ENCODE measurements around the gene ALDH18A1.
"Not testable (repeated sequence)": the region's sequence is repeated elsewhere in the genome, so short reads cannot be mapped to it uniquely, and the experiment has no call there.

Gene ALDH18A1

GRCh38 chr10:95650232-95650631, 6.3 kb downstream of the ALDH18A1 start:
- no peak for DNase-seq

- no peak for DNase-seq
Observed at GRCh38 chr10:95648138-95648537, 8.4 kb downstream of the ALDH18A1 start.

GRCh38 chr10:95646160-95646559, 10.4 kb downstream of the ALDH18A1 start:
- no peak for DNase-seq

GRCh38 chr10:95644901-95645300, 11.6 kb downstream of the ALDH18A1 start:
- no peak for DNase-seq

GRCh38 chr10:95640891-95641315, 15.6 kb downstream of the ALDH18A1 start:
- no peak for DNase-seq

GRCh38 chr10:95637911-95638310, 18.6 kb downstream of the ALDH18A1 start:
- DNase-seq: no peak

- no peak for DNase-seq
Observed at GRCh38 chr10:95637140-95637539, 19.4 kb downstream of the ALDH18A1 start.

- DNase-seq: no peak
Observed at GRCh38 chr10:95635319-95635733, 21.2 kb downstream of the ALDH18A1 start.

- no peak for DNase-seq
Observed at GRCh38 chr10:95628786-95629185, 27.7 kb downstream of the ALDH18A1 start.

GRCh38 chr10:95626500-95626899, 30.0 kb downstream of the ALDH18A1 start:
- DNase-seq: no peak

GRCh38 chr10:95620415-95620814, 36.1 kb downstream of the ALDH18A1 start:
- not testable (repeated sequence) for DNase-seq

- DNase-seq: no peak
Observed at GRCh38 chr10:95618101-95618500, 38.4 kb downstream of the ALDH18A1 start.

GRCh38 chr10:95616446-95616845, 40.1 kb downstream of the ALDH18A1 start:
- no peak for DNase-seq

GRCh38 chr10:95613330-95613729, 43.2 kb downstream of the ALDH18A1 start:
- DNase-seq: no peak

GRCh38 chr10:95610727-95611126, 45.8 kb downstream of the ALDH18A1 start:
- no peak for DNase-seq

GRCh38 chr10:95606922-95607321, 49.6 kb downstream of the ALDH18A1 start:
- DNase-seq: peak in 1 of 58 donors; percentile 1

- DNase-seq: no peak
Observed at GRCh38 chr10:95605163-95605562, 51.3 kb downstream of the ALDH18A1 start.

GRCh38 chr10:95604630-95605029, 51.9 kb downstream of the ALDH18A1 start:
- DNase-seq: no peak

GRCh38 chr10:95602382-95602781, 54.1 kb downstream of the ALDH18A1 start:
- no peak for DNase-seq

- DNase-seq: peak in 56 of 58 donors; percentile 2 to 88 (median 55)
Observed at GRCh38 chr10:95601116-95601719, 55.3 kb downstream of the ALDH18A1 start.

- no peak for DNase-seq
Observed at GRCh38 chr10:95600158-95600557, 56.4 kb downstream of the ALDH18A1 start.

- no peak for DNase-seq
Observed at GRCh38 chr10:95597788-95598187, 58.7 kb downstream of the ALDH18A1 start.

GRCh38 chr10:95588025-95588424, 68.5 kb downstream of the ALDH18A1 start:
- no peak for DNase-seq

Measured in anterior cingulate cortex (tissue), 58 donors.